ENCODE data around the gene NEDD4L. TPM values are rescaled to one million over a fixed set of nuclear protein-coding genes. Genes with fewer than 3 reads are reported as not detected.
"Not testable (repeated sequence)": the region's sequence is repeated elsewhere in the genome, so short reads cannot be mapped to it uniquely, and the experiment has no call there.

NEDD4L gene
- total RNA-seq, 1 donor from 2014 or later = 152 TPM

DNA sequence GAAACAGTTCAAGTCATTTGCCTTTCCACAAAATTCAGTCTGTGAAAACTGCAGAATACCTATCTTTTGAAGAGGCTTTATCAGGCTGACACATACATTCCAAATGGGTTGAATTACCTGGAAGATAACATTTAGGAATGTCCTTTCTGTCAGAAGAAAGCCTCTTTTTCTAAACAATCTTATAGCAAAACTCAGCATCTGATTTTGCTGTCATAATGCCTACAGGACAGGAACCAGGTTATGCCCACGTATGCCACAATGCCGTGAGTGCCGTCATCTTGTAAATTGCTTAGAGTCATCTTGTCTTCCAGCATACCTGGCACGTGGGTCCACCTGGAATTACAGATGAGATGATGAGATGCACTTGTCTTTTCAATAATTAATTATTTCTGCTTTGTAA, 309.6 kb downstream of the NEDD4L start:
- DNase-seq = no peak

DNA sequence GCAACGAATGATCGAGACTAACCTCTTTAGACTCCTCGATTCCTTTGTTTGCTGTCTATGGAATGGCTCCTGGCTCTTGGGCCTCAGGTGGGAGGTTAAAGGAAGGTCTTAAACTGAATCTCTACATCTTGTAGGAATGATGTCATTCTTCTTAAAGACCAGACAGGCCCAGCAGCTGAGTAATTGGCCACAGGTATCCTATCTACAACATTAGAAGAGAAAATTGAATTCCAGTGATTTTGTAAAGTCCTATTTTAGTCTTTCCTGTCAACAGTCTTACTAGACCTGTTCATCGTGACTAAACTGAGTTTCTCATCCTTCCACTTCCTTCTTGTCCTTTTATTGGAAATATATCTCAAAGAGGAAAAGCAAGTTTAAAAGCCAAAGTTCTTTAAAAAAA, 310.0 kb downstream of the NEDD4L start:
- no peak for DNase-seq

GRCh38 chr18:58354791-58355190, 310.8 kb downstream of the NEDD4L start:
- DNase-seq = no peak

DNA sequence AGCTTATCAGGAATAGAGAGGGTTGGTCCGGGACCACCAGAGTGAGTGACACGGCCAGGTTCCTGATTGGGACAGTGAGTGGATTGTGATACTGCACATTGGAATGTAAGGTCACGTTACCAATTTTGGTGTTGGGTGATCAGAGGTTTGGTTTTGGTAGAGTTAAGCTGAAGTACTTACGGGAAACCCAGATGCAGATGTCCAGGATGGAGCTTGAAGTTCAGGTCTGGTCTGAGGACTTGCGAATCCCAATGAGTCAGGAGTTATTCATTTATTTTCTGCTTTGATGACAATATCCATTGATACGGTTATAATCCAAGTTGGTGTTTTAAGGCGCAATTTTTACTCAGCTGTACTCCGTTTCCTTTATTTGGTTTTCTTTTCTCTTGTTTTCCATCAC, 311.2 kb downstream of the NEDD4L start:
- DNase-seq = no peak

DNA sequence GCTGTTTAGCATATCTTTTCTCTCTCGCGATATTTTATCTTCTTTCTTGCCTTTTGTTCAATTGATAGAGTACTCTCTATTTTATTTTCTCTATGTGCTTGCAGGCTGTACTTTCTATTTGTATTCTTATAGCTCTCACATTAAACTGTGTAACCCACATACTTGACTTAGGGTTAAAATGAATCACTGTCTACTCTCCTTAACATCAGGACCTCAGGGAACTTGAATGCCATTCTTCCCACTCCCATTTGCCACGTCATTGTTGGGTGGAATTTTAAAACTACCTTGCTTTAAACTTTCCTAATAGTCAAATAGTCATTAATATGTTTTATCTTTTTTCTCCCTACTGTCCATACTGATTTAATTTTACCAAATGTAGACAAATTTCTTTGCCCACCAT, 315.2 kb downstream of the NEDD4L start:
- no peak for DNase-seq

DNA sequence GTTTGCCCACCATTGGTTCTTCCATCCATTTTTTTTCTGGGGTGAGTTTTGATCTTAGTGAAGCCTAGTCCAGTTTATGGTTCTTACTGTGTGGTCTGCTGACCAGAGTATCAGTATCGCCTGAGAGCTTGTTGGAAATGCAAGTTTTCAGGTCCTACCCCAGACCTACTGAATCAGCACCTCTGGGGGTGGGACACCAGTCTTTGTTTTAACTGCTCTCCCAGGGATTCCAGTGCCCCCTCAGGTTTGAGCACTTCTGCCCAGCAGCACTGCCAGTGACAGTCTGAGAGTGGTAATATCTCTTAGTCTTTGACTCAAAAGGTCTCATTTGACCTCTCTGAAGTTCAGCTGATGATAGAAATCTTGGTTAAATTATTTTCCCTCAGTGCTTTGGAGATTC, 315.6 kb downstream of the NEDD4L start:
- DNase-seq = no peak

DNA sequence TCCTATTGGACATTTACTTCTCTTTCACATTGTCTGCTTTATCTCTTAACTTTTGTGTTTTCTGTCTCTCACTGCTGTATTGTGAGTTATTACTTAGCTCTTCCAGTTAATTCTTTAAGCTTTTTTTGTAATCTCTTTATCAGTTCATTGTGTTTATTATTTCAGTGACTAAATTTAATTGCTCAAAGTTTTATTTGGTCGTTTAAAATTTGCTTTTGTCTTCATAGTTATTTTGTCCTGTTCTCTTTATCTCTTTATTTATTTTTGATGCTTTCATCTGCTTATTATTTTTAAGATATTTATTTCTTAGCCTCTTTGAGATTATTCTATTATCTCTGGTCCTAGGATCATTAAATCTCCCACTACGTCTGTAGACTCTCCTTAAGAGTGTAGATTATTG, 316.3 kb downstream of the NEDD4L start:
- DNase-seq = no peak

- no peak for DNase-seq
These were observed 317.2 kb downstream of the NEDD4L start for GRCh38 chr18:58361212-58361611.

- peak; percentile 40 for DNase-seq
These were observed 318.1 kb downstream of the NEDD4L start for GRCh38 chr18:58362027-58362575.

GRCh38 chr18:58362829-58363271, 318.8 kb downstream of the NEDD4L start:
- DNase-seq = no peak

DNA sequence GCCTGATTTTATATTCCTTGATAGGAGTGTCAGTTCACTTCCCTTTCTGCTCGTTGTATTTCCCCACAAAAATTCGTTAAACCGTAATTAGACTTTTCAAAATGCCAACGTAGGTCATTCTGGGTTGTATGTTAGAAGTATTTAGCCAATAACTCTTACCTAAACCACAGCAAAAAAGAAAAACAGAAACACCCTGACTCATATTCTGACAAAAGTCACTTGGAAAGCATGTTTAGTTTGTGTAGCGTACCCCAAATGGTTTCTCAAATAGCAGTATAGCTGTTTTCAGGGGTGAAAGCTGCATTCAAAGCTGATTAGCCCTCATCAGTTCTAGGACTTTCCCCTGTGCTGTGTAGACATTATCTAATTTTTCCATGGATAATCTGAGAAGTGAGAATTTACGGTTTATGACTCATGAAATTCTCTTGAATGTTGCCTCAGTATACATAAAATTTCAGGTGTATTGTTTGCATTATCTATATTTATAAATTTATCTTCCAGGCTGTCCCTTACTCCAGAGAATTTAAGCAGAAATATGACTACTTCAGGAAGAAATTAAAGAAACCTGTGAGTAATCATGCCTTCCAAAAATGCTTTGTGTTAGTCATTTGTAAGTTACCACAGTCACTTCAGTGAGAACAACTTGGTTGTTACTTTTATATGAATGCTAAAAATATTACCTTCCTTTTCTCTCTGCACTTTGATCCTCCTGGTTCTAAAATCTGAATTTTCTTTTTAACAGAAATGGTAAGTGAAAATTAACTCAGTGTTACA, 319.9 kb downstream of the NEDD4L start:
- DNase-seq = no peak

GRCh38 chr18:58364876-58365528, 321.0 kb downstream of the NEDD4L start:
- no peak for DNase-seq

GRCh38 chr18:58367425-58368140, 323.6 kb downstream of the NEDD4L start:
- no peak for DNase-seq

DNA sequence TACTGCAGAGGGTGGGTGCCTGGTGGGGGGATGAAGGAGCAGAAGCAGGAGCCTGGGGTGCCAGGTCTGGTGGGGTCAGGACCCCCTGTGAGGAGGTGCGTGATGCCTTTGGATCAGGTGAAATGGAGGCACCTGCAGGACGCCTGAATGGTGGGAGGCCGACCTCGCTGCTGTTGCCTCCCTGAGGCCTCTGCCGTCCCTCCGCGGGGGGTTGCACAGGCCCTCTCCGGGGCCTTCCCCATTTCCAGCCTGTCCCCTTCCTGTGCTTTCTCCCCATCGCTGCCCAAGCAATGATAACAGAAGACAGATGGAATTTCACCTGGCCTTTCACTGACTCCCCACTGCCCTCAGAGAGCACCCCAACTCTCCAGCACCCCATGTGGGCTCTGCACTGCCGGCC, 325.6 kb downstream of the NEDD4L start:
- DNase-seq = no peak

DNA sequence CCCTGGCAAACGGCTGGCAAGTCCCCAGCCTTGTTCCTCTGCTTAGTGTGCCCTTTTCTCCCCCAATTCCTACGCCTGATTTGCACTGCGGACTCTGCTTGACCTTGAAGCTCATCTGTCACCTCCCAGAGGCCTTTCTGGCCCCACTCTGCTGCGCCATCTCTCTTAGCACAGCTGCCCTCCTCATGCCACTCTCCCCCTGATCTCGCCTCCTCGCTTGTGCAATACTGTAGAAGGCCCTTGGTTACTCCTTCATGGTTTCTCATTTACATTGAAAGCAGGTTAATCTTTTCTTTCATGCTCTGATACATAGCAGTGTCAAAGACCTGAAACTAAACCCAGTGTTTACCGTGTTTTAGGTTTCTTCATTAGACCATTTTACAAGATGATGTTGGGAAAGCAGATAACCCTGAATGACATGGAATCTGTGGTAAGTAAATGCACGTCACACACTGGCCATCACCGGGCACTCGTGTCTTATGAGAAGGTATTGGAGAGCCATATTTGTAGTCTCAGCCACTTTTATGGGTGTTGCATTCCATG, 326.1 kb downstream of the NEDD4L start:
- DNase-seq = no peak

- DNase-seq = no peak
These were observed 326.6 kb downstream of the NEDD4L start for GRCh38 chr18:58370612-58371011.

DNA sequence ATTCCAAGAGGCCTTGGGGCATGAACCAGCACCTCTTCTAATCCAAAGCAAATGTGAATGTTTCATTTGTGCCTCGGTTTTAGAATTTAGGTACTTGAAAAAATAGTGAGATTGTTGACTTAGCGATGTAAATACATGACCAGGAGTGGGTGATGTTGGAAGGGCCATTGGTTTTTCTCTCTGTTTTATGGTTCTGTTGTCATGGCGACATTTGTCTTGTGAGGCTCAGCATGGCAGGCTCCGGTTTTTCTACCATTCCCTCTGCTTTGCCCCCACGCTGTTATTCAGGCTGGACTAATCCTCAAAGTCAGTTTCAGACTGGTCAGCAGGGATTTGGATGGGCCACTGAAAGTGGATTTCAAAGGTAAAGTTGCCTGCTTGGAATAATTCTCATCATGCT, 329.5 kb downstream of the NEDD4L start:
- no peak for DNase-seq

GRCh38 chr18:58375051-58375450, 331.0 kb downstream of the NEDD4L start:
- DNase-seq = no peak

DNA sequence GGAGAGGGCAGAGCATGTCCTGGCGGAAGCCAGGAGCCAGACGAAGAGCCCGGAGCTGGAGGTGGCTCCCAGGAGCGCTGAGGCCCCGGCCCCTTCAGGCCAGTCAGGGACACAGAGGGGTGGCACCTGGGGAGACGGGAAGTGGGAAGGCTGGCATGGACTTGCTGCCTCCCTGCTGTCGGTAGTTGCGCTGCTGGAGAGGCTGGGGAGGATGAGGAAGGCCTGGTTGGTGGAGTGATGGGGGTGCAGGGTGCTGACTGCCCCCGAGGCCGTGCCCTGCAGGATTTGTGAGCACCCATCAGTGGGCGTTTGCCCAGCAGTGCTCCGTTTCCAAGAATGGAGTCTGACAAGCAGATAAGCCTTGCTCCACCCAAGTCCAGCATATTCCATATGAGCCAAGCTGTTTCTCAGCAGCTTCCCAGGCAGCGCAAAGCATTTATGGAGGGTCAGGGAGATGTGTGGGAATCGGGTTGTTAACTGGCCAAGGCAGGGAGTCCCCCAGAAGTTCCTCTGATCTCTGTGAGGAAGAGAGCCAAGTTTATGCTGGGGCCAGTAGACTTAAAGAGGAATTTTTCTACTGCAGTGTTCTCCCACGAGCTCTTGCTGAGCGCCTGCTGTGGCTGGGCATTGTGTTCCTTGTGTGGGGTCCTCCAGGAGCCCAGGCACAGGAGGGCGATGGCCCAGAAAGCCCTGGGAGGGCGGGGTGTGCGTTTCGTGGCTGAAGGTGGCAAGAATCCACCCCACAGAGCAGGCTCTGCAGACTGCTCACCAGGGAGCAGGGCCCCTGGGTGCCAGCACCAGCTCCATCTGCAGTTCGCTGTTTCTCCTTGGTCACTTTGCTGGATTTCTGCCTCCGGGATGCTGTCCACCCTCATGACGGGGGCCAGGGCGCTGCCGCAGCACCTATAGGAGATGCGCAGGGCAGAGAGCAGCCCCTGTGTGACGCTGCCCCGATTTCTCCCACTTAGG, 334.7 kb downstream of the NEDD4L start:
- no peak for DNase-seq

DNA sequence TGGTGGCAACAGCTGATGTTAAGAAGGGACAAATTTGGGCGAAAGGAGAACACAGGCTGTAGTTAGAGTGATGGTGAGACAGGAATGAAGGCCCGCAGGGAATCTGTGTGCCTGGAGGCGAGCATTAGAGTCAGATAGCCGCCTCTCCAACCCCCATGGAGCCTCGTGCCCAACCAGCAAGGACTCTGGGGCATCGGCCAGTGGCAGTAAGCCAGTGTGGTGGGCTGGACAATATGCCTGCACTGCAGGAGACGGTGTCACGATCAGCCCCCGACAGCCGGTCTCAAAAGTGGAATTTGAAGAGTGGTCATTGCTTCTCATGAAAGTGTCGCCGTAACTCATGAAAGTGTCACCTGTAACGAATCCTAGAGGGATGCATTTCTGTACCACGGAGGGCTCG, 335.4 kb downstream of the NEDD4L start:
- no peak for DNase-seq

- not testable (repeated sequence) for DNase-seq
These were observed 336.1 kb downstream of the NEDD4L start for GRCh38 chr18:58380113-58380512.
